Fibroblast of mammary gland (primary cell): ENCODE data around the gene RAB7A.

Source experiments
- DNase-seq: peaks from one replicate; pipeline ENCODE4 v3.0.0-alpha.2; 2010; ENCODE audit warnings: low read depth
- H3K4me3 ChIP-seq: 2 replicates; pipeline ENCODE4 v1.5.1; 2011; ENCODE audit warnings: low read depth, mild to moderate bottlenecking, low read length, moderate library complexity; ENCODE audit not compliant: control insufficient read depth
- CTCF ChIP-seq: conservative IDR thresholded peaks from 2 replicates; pipeline ENCODE4 v1.5.1; 2011; ENCODE audit warnings: low read depth, low read length, inconsistent platforms; ENCODE audit not compliant: control insufficient read depth, insufficient read depth

The RAB7A gene

GRCh38 chr3:128702391-128702790 lies 23.6 kb upstream of the RAB7A start:
- DNase-seq: no peak
- TF ChIP-seq CTCF: no peak

DNA sequence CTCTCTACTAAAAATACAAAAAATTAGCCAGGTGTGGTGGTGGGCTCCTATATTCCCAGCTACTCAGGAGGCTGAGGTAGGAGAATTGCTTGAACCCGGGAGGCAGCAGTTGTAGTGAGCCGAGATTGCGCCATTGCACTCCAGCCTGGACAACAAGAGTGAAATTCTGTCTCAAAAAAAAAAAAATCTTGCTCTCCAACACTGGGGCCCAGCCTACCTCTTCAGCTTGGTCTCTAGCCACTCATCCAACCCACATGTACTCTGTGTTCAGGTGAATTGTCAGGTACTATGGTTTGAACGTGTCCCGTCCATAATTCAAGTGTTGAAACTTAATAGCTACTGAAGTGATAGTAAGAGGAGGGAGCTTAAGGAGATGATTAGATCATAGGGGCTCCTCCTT lies 22.4 kb upstream of the RAB7A start:
- TF ChIP-seq CTCF: no peak
- no peak overlapping the region for H3K4me3 ChIP-seq
- DNase-seq: no peak

More at GRCh38 chr3:128702391-128702790, 23.6 kb upstream of the RAB7A start:
- no peak overlapping the region for H3K4me3 ChIP-seq

GRCh38 chr3:128706086-128706615 lies 19.8 kb upstream of the RAB7A start:
- TF ChIP-seq CTCF: no peak
- DNase-seq: no peak
- no peak overlapping the region for H3K4me3 ChIP-seq

DNA sequence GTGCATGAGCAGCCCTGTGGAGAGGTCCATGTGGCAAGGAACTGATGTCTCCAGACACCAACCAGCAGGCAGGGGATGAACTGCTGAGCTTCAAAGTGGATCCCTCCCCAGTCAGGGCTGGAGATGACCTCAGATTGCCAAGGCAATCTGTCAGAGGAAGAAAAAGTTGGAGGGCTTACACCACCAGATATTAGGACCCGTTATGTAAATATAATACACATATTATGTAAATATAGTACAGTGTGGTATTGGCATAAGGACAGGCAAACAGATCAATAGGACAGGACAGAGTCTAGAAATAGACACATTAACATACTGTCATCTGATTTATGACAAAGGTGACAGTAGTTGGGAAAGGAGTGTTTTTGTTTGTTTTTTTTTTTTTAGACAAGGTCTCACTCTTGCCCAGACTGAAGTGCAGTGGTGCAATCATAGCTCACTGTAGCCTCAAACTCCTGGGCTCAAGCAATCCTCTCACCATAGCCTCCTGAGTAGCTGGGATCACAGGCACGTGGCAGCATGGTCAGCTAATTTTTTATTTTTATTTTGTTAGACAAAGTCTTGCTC lies 18.0 kb upstream of the RAB7A start:
- no peak overlapping the region for H3K4me3 ChIP-seq
- TF ChIP-seq CTCF: no peak
- no peak for DNase-seq

GRCh38 chr3:128709038-128709437 lies 16.9 kb upstream of the RAB7A start:
- H3K4me3 ChIP-seq: no peak overlapping the region
- no peak for TF ChIP-seq CTCF
- no peak for DNase-seq

GRCh38 chr3:128709506-128710210 lies 16.3 kb upstream of the RAB7A start:
- H3K4me3 ChIP-seq: no peak overlapping the region
- no peak for DNase-seq
- no peak for TF ChIP-seq CTCF
